Middle frontal gyrus (tissue), 1 donor: ENCODE data around the gene RNU1-3.
"Not testable (repeated sequence)": the region's sequence is repeated elsewhere in the genome, so short reads cannot be mapped to it uniquely, and the experiment has no call there.

Source experiments
- DNase-seq: peaks from one replicate; pipeline ENCODE4 v3.0.0-alpha.2; 2015; ENCODE audit warnings: low spot score; ENCODE audit errors: extremely low spot score

The RNU1-3 gene

GRCh38 chr1:16621300-16621658 is 45.5 kb downstream of the RNU1-3 start:
- DNase-seq: no peak

GRCh38 chr1:16619803-16620501 is 46.8 kb downstream of the RNU1-3 start:
- not testable (repeated sequence) for DNase-seq

GRCh38 chr1:16618719-16619118 is 48.0 kb downstream of the RNU1-3 start:
- no peak for DNase-seq

- no peak for DNase-seq
These were observed 48.8 kb downstream of the RNU1-3 start for GRCh38 chr1:16617778-16618580.

DNA sequence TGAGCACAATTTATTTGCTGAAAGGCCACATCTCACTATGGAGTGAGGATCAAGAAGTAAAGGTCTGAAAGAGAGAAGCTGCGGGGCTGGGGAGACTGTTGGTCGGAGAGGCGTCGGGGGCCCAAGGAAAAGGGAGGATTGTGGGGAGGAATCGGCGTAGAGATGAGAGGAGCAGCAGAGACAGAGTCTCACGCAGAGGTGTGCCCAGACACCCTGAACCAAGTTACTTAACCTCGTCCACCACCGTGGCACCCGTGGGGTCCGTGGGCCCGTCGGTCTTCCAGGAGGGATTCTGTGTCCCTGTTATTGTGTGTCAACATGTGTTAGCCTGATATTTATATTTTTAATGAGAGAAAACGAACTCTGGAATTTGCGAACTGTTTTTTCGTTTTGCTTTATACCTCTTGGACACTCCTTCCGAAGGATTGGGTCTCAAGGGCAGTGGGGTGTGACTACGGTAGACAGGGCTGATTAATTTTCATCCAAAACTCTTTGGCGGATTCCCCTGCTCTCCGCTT is 49.6 kb downstream of the RNU1-3 start:
- DNase-seq: no peak
